ENCODE data around the gene COA8. TPM values are rescaled to one million over a fixed set of nuclear protein-coding genes. Genes with fewer than 3 reads are reported as not detected.

The COA8 gene
- total and polyA plus RNA-seq, 2 of the 4 experiments (the other 2 are of a cell fraction), result 12.2 to 21.1 TPM

GRCh38 chr14:103543140-103543539 lies 19.6 kb upstream of the COA8 start (continued):
- no peak for TF ChIP-seq MAFK (IDR thresholded peaks at IDR 0.05; ENCODE audit: low read depth, low read length)
- TF ChIP-seq FOS (IDR thresholded peaks at IDR 0.05; ENCODE audit: low read depth, low read length), result no peak
- no peak for TF ChIP-seq CEBPB (IDR thresholded peaks at IDR 0.05; ENCODE audit: low read depth, low read length)

- 90% methylated on average over 7 of the region's 19 CpGs; no CpG with 5 or more reads in 1 of the 2 experiments for WGBS, 2 experiments (ENCODE audit: extremely low coverage in 2 of 2, insufficient read length in 1 of 2)
- H3K9ac ChIP-seq (ENCODE audit: low read depth, low read length), result no peak overlapping the region
- DNase-seq (no peak), ATAC-seq (ENCODE audit: low read depth) (no peak)
- H3K27me3 ChIP-seq (ENCODE audit: control insufficient read depth, insufficient read depth, low read length), result no peaks in the 10 kb centered on the region
- no peak overlapping the region for H3K23ac ChIP-seq (ENCODE audit: low read depth, low read length)
- no peak overlapping the region for H3K4me3 ChIP-seq (ENCODE audit: insufficient read depth, low read depth, low read length)
- in situ Hi-C loops (cut with MboI; ENCODE audit: low sequenced_read_pairs), result no loop called here
- intact Hi-C loops (cut with micrococcal nuclease), result no loop called here
- ChIA-PET POLR2A (ENCODE audit: unreplicated experiment) (no interaction called here), CTCF (no interaction called here)
- no peak overlapping the region for H3K4me2 ChIP-seq (ENCODE audit: low read depth, low read length)
- dilution Hi-C loops (cut with HindIII; ENCODE audit: low sequenced_read_pairs, unreplicated experiment), result no loop called here
- H2AFZ ChIP-seq (replicated peaks; ENCODE audit: low read length, poor library complexity), result no peak overlapping the region
- TF ChIP-seq RFX5 (IDR thresholded peaks at IDR 0.05; ENCODE audit: low read depth, low read length), result no peak
- H2BK15ac ChIP-seq (ENCODE audit: low read depth, low read length), result no peak overlapping the region
- H3K18ac ChIP-seq (ENCODE audit: low read depth, low read length), result no peak overlapping the region
- no peaks in the 10 kb centered on the region; a peak in 1 of 4 replicates for H3K79me1 ChIP-seq (ENCODE audit: low read depth in 1 of 2, low read length in 2 of 2)
- no peak overlapping the region for H3K27ac ChIP-seq (ENCODE audit: insufficient read depth, low read length)
- H3K9me3 ChIP-seq (ENCODE audit: control insufficient read depth, insufficient read depth, low read length), result no peaks in the 10 kb centered on the region
- no peak overlapping the region for H2BK20ac ChIP-seq (ENCODE audit: low read depth, low read length)
- H2AK5ac ChIP-seq (ENCODE audit: low read depth, low read length), result peak overlapping the region; percentile 65; the same call in 1 of the 2 replicates
- no TSS peak for BruUV-seq (replicated peaks)
- H2AK9ac ChIP-seq (replicated peaks; ENCODE audit: low read depth, low read length, poor library complexity), result peak overlapping the region; percentile 87
- 0 out of 2 replicates have a peak overlapping the region, but pooled peaks have one; percentile 38 for H4K91ac ChIP-seq (ENCODE audit: insufficient read depth, low read depth, low read length)
- peaks cover 23% of the 10 kb centered on the region for H3K4me1 ChIP-seq (ENCODE audit: control insufficient read depth, insufficient read depth, low read length)
- no peak overlapping the region for H3K56ac ChIP-seq (ENCODE audit: extremely low read depth, insufficient read depth, low read length)
- no peak overlapping the region for H4K5ac ChIP-seq (ENCODE audit: low read depth, low read length)
- no peaks in the 10 kb centered on the region for H3K9me1 ChIP-seq (ENCODE audit: insufficient read depth, low read length)
- no peak overlapping the region for H2BK120ac ChIP-seq (ENCODE audit: low read depth, low read length)
- no peak overlapping the region for H4K8ac ChIP-seq (ENCODE audit: low read depth in 2 of 2, low read length in 2 of 2)
- no peaks in the 10 kb centered on the region for H3K36me3 ChIP-seq (ENCODE audit: control insufficient read depth, insufficient read depth, low read length)
- H4K20me1 ChIP-seq (ENCODE audit: insufficient read depth, low read length), result peaks cover 8% of the 10 kb centered on the region; the same call in 1 of the 2 replicates
- H2BK5ac ChIP-seq (ENCODE audit: low read depth, low read length, poor library complexity, severe bottlenecking), result no peak overlapping the region
- no peak overlapping the region; the same call in 1 of the 2 replicates for H3K4ac ChIP-seq (ENCODE audit: low read depth, low read length)
- 0 out of 2 replicates have a peak overlapping the region, but pooled peaks have one; percentile 8 for H3K14ac ChIP-seq (replicated peaks; ENCODE audit: low read depth, low read length)
These were observed 18.9 kb upstream of the COA8 start for GRCh38 chr14:103543721-103544387.
